Natural killer cell treated with Interleukin-12 subunit alpha and Interleukin-12 subunit beta and Interleukin-15 and Interleukin-18, amount 100 ng/mL, for 72 hours (primary cell): Measurements from ENCODE around the gene ZNF385B. TPM values are rescaled to one million over a fixed set of nuclear protein-coding genes. Genes with fewer than 3 reads are reported as not detected.
"Not testable (repeated sequence)": the region's sequence is repeated elsewhere in the genome, so short reads cannot be mapped to it uniquely, and the experiment has no call there.

Source experiments
- ATAC-seq, 2 donors: fragments of 150-1000 bp; cut with Tn5 transposase in 1 of 2; sonication (Bioruptor Pico), chemical (Tn5 transposase) in 1 of 2; 2 replicates each; pipeline ENCODE4 v1.10.0; 2021
- DNase-seq: peaks from one replicate; pipeline ENCODE4 v3.0.0; 2022; ENCODE audit warnings: low spot score
- H3K27ac Mint-ChIP-seq, 2 donors: 1 replicate in 1 of 2; 2 replicates in 1 of 2; pipeline ENCODE4 v1.8.0; 2022; ENCODE audit warnings: mixed read lengths in 2 of 2, mild to moderate bottlenecking in 1 of 2, moderate library complexity in 1 of 2
- H3K27me3 Mint-ChIP-seq, 2 donors: 1 replicate in 1 of 2; 2 replicates in 1 of 2; pipeline ENCODE4 v1.8.0; 2022; ENCODE audit warnings: mixed read lengths in 2 of 2
- H3K36me3 Mint-ChIP-seq: one replicate; pipeline ENCODE4 v1.8.0; 2022; ENCODE audit warnings: mixed read lengths
- H3K4me1 Mint-ChIP-seq, 2 donors: 1 replicate in 1 of 2; 2 replicates in 1 of 2; pipeline ENCODE4 v1.8.0; 2022; ENCODE audit warnings: low read depth in 2 of 2, mixed read lengths in 2 of 2, mild to moderate bottlenecking in 1 of 2
- H3K4me3 Mint-ChIP-seq: one replicate; pipeline ENCODE4 v1.8.0; 2022; ENCODE audit warnings: mixed read lengths
- H3K9me3 Mint-ChIP-seq: 2 replicates; pipeline ENCODE4 v1.8.0; 2022; ENCODE audit warnings: mixed read lengths
- total RNA-seq, 2 donors: library from RNA; stranded (reverse); gene quantifications; one replicate each; pipeline ENCODE4 v1.2.3, GENCODE V29; 2022

The ZNF385B gene
- total RNA-seq, 2 donors from 2014 or later: not detected

GRCh38 chr2:179655627-179656026, 205.8 kb downstream of the ZNF385B start:
- DNase-seq (no peak), ATAC-seq (no peak)
- no peaks in the 10 kb centered on the region for H3K9me3 Mint-ChIP-seq
- H3K36me3 Mint-ChIP-seq: no peaks in the 10 kb centered on the region
- H3K27ac Mint-ChIP-seq: no peak overlapping the region
- H3K27me3 Mint-ChIP-seq: no peaks in the 10 kb centered on the region
- H3K4me3 Mint-ChIP-seq: no peak overlapping the region
- no peaks in the 10 kb centered on the region for H3K4me1 Mint-ChIP-seq

GRCh38 chr2:179654806-179655205, 206.6 kb downstream of the ZNF385B start:
- DNase-seq (no peak), ATAC-seq (no peak)
- H3K36me3 Mint-ChIP-seq: no peaks in the 10 kb centered on the region
- no peaks in the 10 kb centered on the region for H3K9me3 Mint-ChIP-seq
- H3K27me3 Mint-ChIP-seq: no peaks in the 10 kb centered on the region
- no peak overlapping the region for H3K27ac Mint-ChIP-seq
- no peaks in the 10 kb centered on the region for H3K4me1 Mint-ChIP-seq
- no peak overlapping the region for H3K4me3 Mint-ChIP-seq

- no peaks in the 10 kb centered on the region for H3K36me3 Mint-ChIP-seq
- H3K4me1 Mint-ChIP-seq: no peaks in the 10 kb centered on the region
- no peak overlapping the region for H3K4me3 Mint-ChIP-seq
- H3K27me3 Mint-ChIP-seq: no peaks in the 10 kb centered on the region
- ATAC-seq (no peak), DNase-seq (no peak)
- no peak overlapping the region for H3K27ac Mint-ChIP-seq
- no peaks in the 10 kb centered on the region for H3K9me3 Mint-ChIP-seq
Observed at GRCh38 chr2:179652296-179652695, 209.1 kb downstream of the ZNF385B start.

GRCh38 chr2:179650420-179650819, 211.0 kb downstream of the ZNF385B start:
- Mint-ChIP-seq H3K4me1 (no peaks in the 10 kb centered on the region), H3K27me3 (no peaks in the 10 kb centered on the region), H3K36me3 (no peaks in the 10 kb centered on the region), H3K9me3 (no peaks in the 10 kb centered on the region), H3K27ac (no peak overlapping the region), H3K4me3 (no peak overlapping the region)
- ATAC-seq: no peak
- no peak for DNase-seq

GRCh38 chr2:179646862-179647587, 214.4 kb downstream of the ZNF385B start:
- DNase-seq (no peak), ATAC-seq (no peak)
- Mint-ChIP-seq H3K27ac (no peak overlapping the region), H3K9me3 (no peaks in the 10 kb centered on the region), H3K4me1 (no peaks in the 10 kb centered on the region), H3K36me3 (no peaks in the 10 kb centered on the region), H3K27me3 (no peaks in the 10 kb centered on the region), H3K4me3 (no peak overlapping the region)

GRCh38 chr2:179646173-179646769, 215.1 kb downstream of the ZNF385B start:
- ATAC-seq (no peak), DNase-seq (no peak)
- Mint-ChIP-seq H3K27ac (no peak overlapping the region), H3K4me1 (no peaks in the 10 kb centered on the region), H3K27me3 (no peaks in the 10 kb centered on the region), H3K36me3 (no peaks in the 10 kb centered on the region), H3K9me3 (no peaks in the 10 kb centered on the region), H3K4me3 (no peak overlapping the region)

- no peak for ATAC-seq
- H3K4me3 Mint-ChIP-seq: no peak overlapping the region
- no peaks in the 10 kb centered on the region for H3K27me3 Mint-ChIP-seq
- H3K27ac Mint-ChIP-seq: no peak overlapping the region
- H3K4me1 Mint-ChIP-seq: no peaks in the 10 kb centered on the region
- DNase-seq: no peak
- H3K9me3 Mint-ChIP-seq: no peaks in the 10 kb centered on the region
- H3K36me3 Mint-ChIP-seq: no peaks in the 10 kb centered on the region
Observed at GRCh38 chr2:179645047-179645446, 216.4 kb downstream of the ZNF385B start.

- Mint-ChIP-seq H3K27ac (no peak overlapping the region), H3K9me3 (peaks cover 3% of the 10 kb centered on the region), H3K4me3 (no peak overlapping the region), H3K4me1 (no peaks in the 10 kb centered on the region), H3K27me3 (no peaks in the 10 kb centered on the region), H3K36me3 (no peaks in the 10 kb centered on the region)
- no peak for DNase-seq
- no peak for ATAC-seq
Observed at GRCh38 chr2:179642462-179642861, 218.9 kb downstream of the ZNF385B start.

GRCh38 chr2:179636995-179637394, 224.4 kb downstream of the ZNF385B start:
- H3K27ac Mint-ChIP-seq: no peak overlapping the region
- H3K4me1 Mint-ChIP-seq: no peaks in the 10 kb centered on the region
- no peak overlapping the region for H3K4me3 Mint-ChIP-seq
- no peaks in the 10 kb centered on the region for H3K27me3 Mint-ChIP-seq
- no peaks in the 10 kb centered on the region for H3K36me3 Mint-ChIP-seq
- DNase-seq (no peak), ATAC-seq (no peak)
- H3K9me3 Mint-ChIP-seq: peaks cover 12% of the 10 kb centered on the region

- no peaks in the 10 kb centered on the region for H3K4me1 Mint-ChIP-seq
- no peaks in the 10 kb centered on the region for H3K36me3 Mint-ChIP-seq
- peaks cover 14% of the 10 kb centered on the region for H3K9me3 Mint-ChIP-seq
- no peak overlapping the region for H3K27ac Mint-ChIP-seq
- H3K4me3 Mint-ChIP-seq: no peak overlapping the region
- no peak for DNase-seq
- ATAC-seq: no peak
- no peaks in the 10 kb centered on the region for H3K27me3 Mint-ChIP-seq
Observed at GRCh38 chr2:179636100-179636980, 225.1 kb downstream of the ZNF385B start.

GRCh38 chr2:179631769-179632385, 229.5 kb downstream of the ZNF385B start:
- H3K27me3 Mint-ChIP-seq, DNase-seq, H3K36me3 Mint-ChIP-seq, H3K4me1 Mint-ChIP-seq, H3K27ac Mint-ChIP-seq, H3K4me3 Mint-ChIP-seq, ATAC-seq: not testable (repeated sequence)
- peaks cover 13% of the 10 kb centered on the region for H3K9me3 Mint-ChIP-seq

- not testable (repeated sequence) for H3K27ac Mint-ChIP-seq, H3K27me3 Mint-ChIP-seq, H3K36me3 Mint-ChIP-seq, H3K4me1 Mint-ChIP-seq, H3K4me3 Mint-ChIP-seq, DNase-seq, ATAC-seq
- peaks cover 13% of the 10 kb centered on the region for H3K9me3 Mint-ChIP-seq
Observed at GRCh38 chr2:179629776-179630175, 231.6 kb downstream of the ZNF385B start.

- H3K27me3 Mint-ChIP-seq: no peaks in the 10 kb centered on the region
- no peak overlapping the region for H3K4me3 Mint-ChIP-seq
- H3K36me3 Mint-ChIP-seq: no peaks in the 10 kb centered on the region
- H3K4me1 Mint-ChIP-seq: no peaks in the 10 kb centered on the region
- H3K9me3 Mint-ChIP-seq: peaks cover 2% of the 10 kb centered on the region
- ATAC-seq (no peak), DNase-seq (no peak)
- H3K27ac Mint-ChIP-seq: no peak overlapping the region
Observed at GRCh38 chr2:179626261-179626660, 235.2 kb downstream of the ZNF385B start.
